NT2/D1 (cell line): ENCODE measurements around the gene JMJD4.

Experiments
- SUZ12 ChIP-seq: IDR thresholded peaks from 2 replicates; pipeline ENCODE4 v1.6.1; 2011; ENCODE audit not compliant: insufficient read length, insufficient read depth; ENCODE audit errors: extremely low read depth
- YY1 ChIP-seq: IDR thresholded peaks from 2 replicates; pipeline ENCODE4 v1.6.1; 2011; ENCODE audit not compliant: insufficient read length, insufficient read depth
- ZNF274 ChIP-seq: IDR thresholded peaks from 2 replicates; pipeline ENCODE4 v1.6.1; 2011; ENCODE audit warnings: mild to moderate bottlenecking, low read depth, low read length

DNA sequence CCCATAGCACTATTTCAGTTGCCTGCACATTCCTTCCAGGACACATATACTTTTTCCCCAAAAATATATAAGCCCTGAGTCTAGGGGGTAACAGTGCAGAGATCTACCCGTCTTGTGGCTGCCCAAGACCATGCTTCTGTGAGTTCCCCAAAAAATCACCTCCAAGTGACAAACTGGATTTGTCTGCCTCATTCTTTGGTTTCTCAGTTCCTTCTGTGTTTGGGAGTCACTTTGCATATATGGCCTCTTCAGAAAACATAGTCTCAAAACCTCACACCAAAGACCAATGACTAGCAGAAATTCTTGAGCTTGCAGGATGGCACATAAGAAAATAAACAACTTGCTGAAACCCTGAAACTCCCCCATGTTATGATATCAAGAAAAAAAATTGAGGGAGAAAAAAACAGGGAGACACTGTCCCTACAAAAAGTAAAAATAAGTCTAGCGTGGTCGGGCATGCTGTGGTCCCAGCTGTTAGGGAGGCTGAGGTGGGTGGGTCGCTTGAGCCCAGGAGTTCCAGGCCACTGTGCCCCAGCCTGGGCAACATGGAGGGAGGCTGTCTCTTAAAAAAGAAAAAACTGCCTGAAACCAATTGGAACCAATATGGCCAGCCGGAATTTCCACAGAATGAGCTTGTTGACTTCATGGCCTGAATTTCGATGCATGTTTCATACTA lies 8.0 kb downstream of the JMJD4 start:
- TF ChIP-seq YY1 = no peak
- no peak for TF ChIP-seq ZNF274
- no peak for TF ChIP-seq SUZ12
